KOPT-K1 (cell line): ENCODE data around the gene ZBTB20.
A peak's percentile ranks its signal among the peaks of the same experiment; 100 is the strongest.

Experiments used
- H3K27ac ChIP-seq: fragments of 200-600 bp; sonication (generic); 2 replicates; pipeline ENCODE4 v1.5.1; 2016; ENCODE audit warnings: antibody characterized with exemption, mild to moderate bottlenecking, low read depth, low read length; ENCODE audit not compliant: poor library complexity, severe bottlenecking
- H3K36me3 ChIP-seq: fragments of 200-600 bp; sonication (generic); 2 replicates; pipeline ENCODE4 v1.5.1; 2017; ENCODE audit warnings: antibody characterized with exemption, mild to moderate bottlenecking, low read length, moderate library complexity; ENCODE audit not compliant: insufficient read depth
- H3K9me3 ChIP-seq: fragments of 200-600 bp; sonication (generic); 2 replicates; pipeline ENCODE4 v1.5.1; 2017; ENCODE audit warnings: antibody characterized with exemption, low read length, mild to moderate bottlenecking; ENCODE audit not compliant: insufficient read depth, poor library complexity, severe bottlenecking

Gene ZBTB20

GRCh38 chr3:115160295-115160694 lies 13.2 kb upstream of the ZBTB20 start:
- Histone ChIP-seq H3K9me3 (peaks cover 14% of the 10 kb centered on the region), H3K27ac (no peak overlapping the region), H3K36me3 (no peaks in the 10 kb centered on the region)

GRCh38 chr3:115156046-115156654 lies 9.1 kb upstream of the ZBTB20 start:
- Histone ChIP-seq H3K27ac (no peak overlapping the region), H3K36me3 (no peaks in the 10 kb centered on the region), H3K9me3 (peaks cover 14% of the 10 kb centered on the region)

- no peak overlapping the region for H3K27ac ChIP-seq
- no peaks in the 10 kb centered on the region for H3K36me3 ChIP-seq
Observed at GRCh38 chr3:115154611-115155010, 7.5 kb upstream of the ZBTB20 start.

GRCh38 chr3:115151921-115152320 lies 4.8 kb upstream of the ZBTB20 start:
- Histone ChIP-seq H3K27ac (no peak overlapping the region), H3K9me3 (no peaks in the 10 kb centered on the region), H3K36me3 (no peaks in the 10 kb centered on the region)

More at GRCh38 chr3:115154611-115155010, 7.5 kb upstream of the ZBTB20 start:
- H3K9me3 ChIP-seq, result peaks cover 14% of the 10 kb centered on the region

- Histone ChIP-seq H3K9me3 (no peaks in the 10 kb centered on the region), H3K36me3 (no peaks in the 10 kb centered on the region), H3K27ac (peak overlapping the region; percentile 74)
Observed at GRCh38 chr3:115148142-115148790, 1.2 kb upstream of the ZBTB20 start.

- Histone ChIP-seq H3K9me3 (no peaks in the 10 kb centered on the region), H3K27ac (peak overlapping the region; percentile 81)
Observed at GRCh38 chr3:115147329-115148141, 447 bp upstream of the ZBTB20 start.

GRCh38 chr3:115146032-115146417 lies 1.1 kb downstream of the ZBTB20 start:
- Histone ChIP-seq H3K9me3 (no peaks in the 10 kb centered on the region), H3K27ac (peak overlapping the region; percentile 81), H3K36me3 (no peaks in the 10 kb centered on the region)

More at GRCh38 chr3:115147329-115148141, 447 bp upstream of the ZBTB20 start:
- H3K36me3 ChIP-seq, result no peaks in the 10 kb centered on the region

GRCh38 chr3:115141033-115141757 lies 5.9 kb downstream of the ZBTB20 start:
- Histone ChIP-seq H3K36me3 (no peaks in the 10 kb centered on the region), H3K9me3 (no peaks in the 10 kb centered on the region), H3K27ac (no peak overlapping the region)

- H3K36me3 ChIP-seq, result no peaks in the 10 kb centered on the region
- H3K27ac ChIP-seq, result no peak overlapping the region
- no peaks in the 10 kb centered on the region for H3K9me3 ChIP-seq
Observed at GRCh38 chr3:115139072-115139471, 8.0 kb downstream of the ZBTB20 start.

- Histone ChIP-seq H3K36me3 (no peaks in the 10 kb centered on the region), H3K27ac (no peak overlapping the region), H3K9me3 (no peaks in the 10 kb centered on the region)
Observed at GRCh38 chr3:115134648-115135347, 12.3 kb downstream of the ZBTB20 start.

- H3K36me3 ChIP-seq, result no peaks in the 10 kb centered on the region
- no peak overlapping the region for H3K27ac ChIP-seq
- no peaks in the 10 kb centered on the region for H3K9me3 ChIP-seq
Observed at GRCh38 chr3:115127208-115127607, 19.9 kb downstream of the ZBTB20 start.

- H3K27ac ChIP-seq, result no peak overlapping the region
- H3K36me3 ChIP-seq, result no peaks in the 10 kb centered on the region
- H3K9me3 ChIP-seq, result no peaks in the 10 kb centered on the region
Observed at GRCh38 chr3:115120597-115120996, 26.5 kb downstream of the ZBTB20 start.

GRCh38 chr3:115113367-115113766 lies 33.7 kb downstream of the ZBTB20 start:
- Histone ChIP-seq H3K36me3 (no peaks in the 10 kb centered on the region), H3K9me3 (no peaks in the 10 kb centered on the region), H3K27ac (no peak overlapping the region)

- Histone ChIP-seq H3K27ac (no peak overlapping the region), H3K36me3 (no peaks in the 10 kb centered on the region), H3K9me3 (no peaks in the 10 kb centered on the region)
Observed at GRCh38 chr3:115111632-115112031, 35.5 kb downstream of the ZBTB20 start.
